ENCODE data around the gene KY. TPM values are rescaled to one million over a fixed set of nuclear protein-coding genes. Genes with fewer than 3 reads are reported as not detected.

Gene KY
- total and polyA plus RNA-seq, 2 experiments from 2014 or later, result not detected

DNA sequence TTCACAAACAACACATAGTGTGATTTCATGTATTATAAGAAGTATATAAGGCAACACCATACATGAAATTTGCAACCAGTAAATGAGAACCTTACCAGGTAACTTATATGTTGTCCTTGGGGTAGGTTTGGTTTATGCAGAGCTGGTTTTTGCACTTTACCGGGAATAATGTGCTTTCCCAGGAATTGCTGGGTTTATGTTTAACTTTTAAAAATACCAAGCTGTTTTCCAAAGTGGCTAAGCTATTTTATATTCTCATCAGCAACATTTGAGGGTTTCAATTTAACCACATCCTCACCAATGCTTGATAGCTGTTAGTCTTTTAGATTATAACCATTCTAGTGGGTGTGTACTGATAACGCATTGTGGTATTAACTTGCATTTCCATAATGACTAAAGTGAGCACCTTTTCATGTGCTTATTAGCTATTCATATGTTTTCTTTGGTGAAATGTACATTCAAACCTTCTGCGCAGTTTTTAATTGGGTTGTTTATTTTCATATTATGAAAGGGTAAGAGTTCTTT is 71.6 kb downstream of the KY start:
- H3K27me3 ChIP-seq (ENCODE audit: insufficient read depth), result no peaks in the 10 kb centered on the region
- no peaks in the 10 kb centered on the region for H3F3A ChIP-seq (replicated peaks; ENCODE audit: low read depth)
- peaks cover 19% of the 10 kb centered on the region; the same call in 2 of the 3 replicates for H3K9me3 Mint-ChIP-seq
- H3K4me2 ChIP-seq, result no peak overlapping the region
- no peak overlapping the region for H2AFZ ChIP-seq
- no peaks in the 10 kb centered on the region for H3K9me2 ChIP-seq (ENCODE audit: insufficient read depth)
- H3K27ac ChIP-seq (ENCODE audit: low read depth), result no peak overlapping the region
- no peak overlapping the region for H3K4me3 ChIP-seq
- no peak for TF ChIP-seq POLR2AphosphoS5 (IDR thresholded peaks at IDR 0.05; ENCODE audit: low read depth)
- no peaks in the 10 kb centered on the region; the same call in 1 of the 2 replicates for H3K4me1 ChIP-seq (ENCODE audit: insufficient read depth)
- H3K4me1 Mint-ChIP-seq, result peaks cover 4% of the 10 kb centered on the region; the same call in 1 of the 3 replicates
- H3K4me3 Mint-ChIP-seq, result no peak overlapping the region
- no peaks in the 10 kb centered on the region for H3K36me3 Mint-ChIP-seq (ENCODE audit: low read depth)
- no peaks in the 10 kb centered on the region for H3K79me2 ChIP-seq (replicated peaks; ENCODE audit: insufficient read depth)
- H3K27ac Mint-ChIP-seq, result no peak overlapping the region
- no peak for DNase-seq (ENCODE audit: low spot score)
- H4K20me1 ChIP-seq (replicated peaks; ENCODE audit: insufficient read depth), result no peaks in the 10 kb centered on the region
- no peaks in the 10 kb centered on the region for H3K36me3 ChIP-seq (ENCODE audit: insufficient read depth)
- no peak for ATAC-seq
- H3K27me3 Mint-ChIP-seq (ENCODE audit: insufficient read depth, low read depth, poor library complexity), result peaks cover 1% of the 10 kb centered on the region

DNA sequence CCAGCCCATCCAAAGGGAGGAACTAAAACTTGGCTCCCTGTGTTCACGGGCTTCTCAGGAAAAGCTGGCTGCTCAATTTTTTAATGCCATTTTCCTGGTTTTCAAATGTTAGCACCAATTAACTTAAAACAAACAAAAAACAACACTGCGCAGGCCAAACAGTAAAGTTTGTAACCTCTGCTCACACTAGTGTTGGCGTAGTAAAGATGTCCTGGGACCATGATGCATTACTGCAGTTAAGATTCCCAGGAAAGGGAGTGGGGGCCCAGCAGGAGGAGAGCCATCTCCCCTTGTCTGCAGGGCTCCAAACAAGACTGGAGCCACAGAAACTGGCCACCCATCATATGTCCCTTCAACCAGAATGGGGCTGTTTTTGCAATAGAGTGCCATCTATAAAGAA is 74.0 kb downstream of the KY start:
- no peaks in the 10 kb centered on the region for H3K36me3 Mint-ChIP-seq (ENCODE audit: low read depth)
- DNase-seq (ENCODE audit: low spot score), result no peak
- TF ChIP-seq POLR2AphosphoS5 (IDR thresholded peaks at IDR 0.05; ENCODE audit: low read depth) (no peak), CREB1 (CRISPR knock-in tag; IDR thresholded peaks at IDR 0.05; ENCODE audit: low read depth) (no peak)

DNA sequence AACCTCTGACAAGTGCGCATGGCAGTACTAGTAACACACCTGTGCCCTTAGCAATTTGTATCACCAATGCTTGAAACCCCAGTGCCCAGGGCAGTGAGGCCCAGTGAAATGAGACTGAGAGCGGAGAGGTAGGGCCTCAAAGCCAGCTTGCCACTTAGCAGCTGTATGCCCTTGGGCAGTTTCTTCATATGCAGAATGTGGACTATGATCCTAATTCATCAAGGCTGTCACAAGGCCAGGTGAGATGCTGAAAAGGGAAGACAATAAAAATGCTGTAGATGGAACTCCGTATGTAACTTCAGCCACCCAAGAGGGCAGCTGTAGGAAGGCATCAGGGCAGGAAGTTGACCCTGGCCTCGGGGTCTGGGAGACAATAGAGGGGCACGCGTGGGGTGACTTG is 74.4 kb downstream of the KY start:
- Histone ChIP-seq H3K4me1 (ENCODE audit: insufficient read depth) (no peaks in the 10 kb centered on the region; the same call in 1 of the 2 replicates), H3K36me3 (ENCODE audit: insufficient read depth) (no peaks in the 10 kb centered on the region), H3K27me3 (ENCODE audit: insufficient read depth) (no peaks in the 10 kb centered on the region), H3K27ac (ENCODE audit: low read depth) (no peak overlapping the region), H2AFZ (no peak overlapping the region), H4K20me1 (replicated peaks; ENCODE audit: insufficient read depth) (no peaks in the 10 kb centered on the region), H3K79me2 (replicated peaks; ENCODE audit: insufficient read depth) (no peaks in the 10 kb centered on the region), H3F3A (replicated peaks; ENCODE audit: low read depth) (no peaks in the 10 kb centered on the region), H3K9me2 (ENCODE audit: insufficient read depth) (no peaks in the 10 kb centered on the region), H3K4me2 (no peak overlapping the region), H3K4me3 (no peak overlapping the region)
- Mint-ChIP-seq H3K4me1 (peaks cover 4% of the 10 kb centered on the region; the same call in 1 of the 3 replicates), H3K27me3 (ENCODE audit: insufficient read depth, low read depth, poor library complexity) (peaks cover 2% of the 10 kb centered on the region), H3K27ac (no peak overlapping the region), H3K4me3 (no peak overlapping the region), H3K36me3 (ENCODE audit: low read depth) (no peaks in the 10 kb centered on the region), H3K9me3 (peaks cover 9% of the 10 kb centered on the region; the same call in 2 of the 3 replicates)
- DNase-seq (ENCODE audit: low spot score), result no peak
- ATAC-seq, result no peak
- TF ChIP-seq, protein P1, sequence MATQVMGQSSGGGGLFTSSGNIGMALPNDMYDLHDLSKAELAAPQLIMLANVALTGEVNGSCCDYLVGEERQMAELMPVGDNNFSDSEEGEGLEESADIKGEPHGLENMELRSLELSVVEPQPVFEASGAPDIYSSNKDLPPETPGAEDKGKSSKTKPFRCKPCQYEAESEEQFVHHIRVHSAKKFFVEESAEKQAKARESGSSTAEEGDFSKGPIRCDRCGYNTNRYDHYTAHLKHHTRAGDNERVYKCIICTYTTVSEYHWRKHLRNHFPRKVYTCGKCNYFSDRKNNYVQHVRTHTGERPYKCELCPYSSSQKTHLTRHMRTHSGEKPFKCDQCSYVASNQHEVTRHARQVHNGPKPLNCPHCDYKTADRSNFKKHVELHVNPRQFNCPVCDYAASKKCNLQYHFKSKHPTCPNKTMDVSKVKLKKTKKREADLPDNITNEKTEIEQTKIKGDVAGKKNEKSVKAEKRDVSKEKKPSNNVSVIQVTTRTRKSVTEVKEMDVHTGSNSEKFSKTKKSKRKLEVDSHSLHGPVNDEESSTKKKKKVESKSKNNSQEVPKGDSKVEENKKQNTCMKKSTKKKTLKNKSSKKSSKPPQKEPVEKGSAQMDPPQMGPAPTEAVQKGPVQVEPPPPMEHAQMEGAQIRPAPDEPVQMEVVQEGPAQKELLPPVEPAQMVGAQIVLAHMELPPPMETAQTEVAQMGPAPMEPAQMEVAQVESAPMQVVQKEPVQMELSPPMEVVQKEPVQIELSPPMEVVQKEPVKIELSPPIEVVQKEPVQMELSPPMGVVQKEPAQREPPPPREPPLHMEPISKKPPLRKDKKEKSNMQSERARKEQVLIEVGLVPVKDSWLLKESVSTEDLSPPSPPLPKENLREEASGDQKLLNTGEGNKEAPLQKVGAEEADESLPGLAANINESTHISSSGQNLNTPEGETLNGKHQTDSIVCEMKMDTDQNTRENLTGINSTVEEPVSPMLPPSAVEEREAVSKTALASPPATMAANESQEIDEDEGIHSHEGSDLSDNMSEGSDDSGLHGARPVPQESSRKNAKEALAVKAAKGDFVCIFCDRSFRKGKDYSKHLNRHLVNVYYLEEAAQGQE (IDR thresholded peaks at IDR 0.05; ENCODE audit: unreplicated experiment), result no peak
- TF ChIP-seq ZNF331 (CRISPR knock-in tag; IDR thresholded peaks at IDR 0.05; ENCODE audit: low read depth) (no peak), POLR2AphosphoS5 (IDR thresholded peaks at IDR 0.05; ENCODE audit: low read depth) (no peak), STAT1 (IDR thresholded peaks at IDR 0.05; ENCODE audit: unreplicated experiment) (no peak), EZH2 (IDR thresholded peaks at IDR 0.05; ENCODE audit: low read depth, unreplicated experiment) (no peak), EZH2phosphoT487 (IDR thresholded peaks at IDR 0.05; ENCODE audit: unreplicated experiment) (no peak), NANOG (IDR thresholded peaks at IDR 0.05; ENCODE audit: borderline replicate concordance) (no peak), ZNF114 (CRISPR knock-in tag; IDR thresholded peaks at IDR 0.05) (no peak), JUNB (IDR thresholded peaks at IDR 0.05; ENCODE audit: unreplicated experiment) (no peak), CREB1 (CRISPR knock-in tag; IDR thresholded peaks at IDR 0.05; ENCODE audit: low read depth) (no peak)
- TF ChIP-seq, protein P2, sequence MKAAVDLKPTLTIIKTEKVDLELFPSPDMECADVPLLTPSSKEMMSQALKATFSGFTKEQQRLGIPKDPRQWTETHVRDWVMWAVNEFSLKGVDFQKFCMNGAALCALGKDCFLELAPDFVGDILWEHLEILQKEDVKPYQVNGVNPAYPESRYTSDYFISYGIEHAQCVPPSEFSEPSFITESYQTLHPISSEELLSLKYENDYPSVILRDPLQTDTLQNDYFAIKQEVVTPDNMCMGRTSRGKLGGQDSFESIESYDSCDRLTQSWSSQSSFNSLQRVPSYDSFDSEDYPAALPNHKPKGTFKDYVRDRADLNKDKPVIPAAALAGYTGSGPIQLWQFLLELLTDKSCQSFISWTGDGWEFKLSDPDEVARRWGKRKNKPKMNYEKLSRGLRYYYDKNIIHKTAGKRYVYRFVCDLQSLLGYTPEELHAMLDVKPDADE (IDR thresholded peaks at IDR 0.05), result no peak

More for the DNA sequence above, 74.0 kb downstream of the KY start:
- Histone ChIP-seq H3K27me3 (ENCODE audit: insufficient read depth) (no peaks in the 10 kb centered on the region), H2AFZ (no peak overlapping the region), H3F3A (replicated peaks; ENCODE audit: low read depth) (no peaks in the 10 kb centered on the region), H3K27ac (ENCODE audit: low read depth) (no peak overlapping the region), H3K4me1 (ENCODE audit: insufficient read depth) (no peaks in the 10 kb centered on the region; the same call in 1 of the 2 replicates), H3K4me2 (no peak overlapping the region), H3K9me2 (ENCODE audit: insufficient read depth) (no peaks in the 10 kb centered on the region), H3K79me2 (replicated peaks; ENCODE audit: insufficient read depth) (no peaks in the 10 kb centered on the region), H3K4me3 (no peak overlapping the region), H3K36me3 (ENCODE audit: insufficient read depth) (no peaks in the 10 kb centered on the region), H4K20me1 (replicated peaks; ENCODE audit: insufficient read depth) (no peaks in the 10 kb centered on the region)
- H3K9me3 Mint-ChIP-seq, result peaks cover 11% of the 10 kb centered on the region; the same call in 2 of the 3 replicates
- H3K27ac Mint-ChIP-seq, result no peak overlapping the region
- H3K4me3 Mint-ChIP-seq, result no peak overlapping the region
- peaks cover 3% of the 10 kb centered on the region for H3K27me3 Mint-ChIP-seq (ENCODE audit: insufficient read depth, low read depth, poor library complexity)
- H3K4me1 Mint-ChIP-seq, result peaks cover 4% of the 10 kb centered on the region; the same call in 1 of the 3 replicates
- no peak for ATAC-seq

Data from GM23338 (cell line).